MM.1S (cell line): ENCODE results near the gene GCM1.

Source experiments
- DNase-seq: peaks from one replicate; pipeline ENCODE4 v3.0.0-alpha.2; 2015
- H2AFZ ChIP-seq: fragments of 300-600 bp; sonication (generic); 2 replicates; pipeline ENCODE4 v1.6.0; 2016; ENCODE audit warnings: antibody characterized with exemption, low read length
- H3F3A ChIP-seq: fragments of 300-600 bp; sonication (generic); 2 replicates; pipeline ENCODE4 v1.6.1; 2016; ENCODE audit warnings: mild to moderate bottlenecking, antibody characterized with exemption, low read length, moderate library complexity, mixed read lengths; ENCODE audit not compliant: insufficient read depth
- H3K27ac ChIP-seq: fragments of 300-600 bp; sonication (generic); 2 replicates; pipeline ENCODE4 v1.5.1; 2016; ENCODE audit warnings: mild to moderate bottlenecking, low read length
- H3K27me3 ChIP-seq: fragments of 300-600 bp; sonication (generic); replicated peaks from 2 replicates; pipeline ENCODE4 v1.6.0; 2016; ENCODE audit warnings: low read length; ENCODE audit not compliant: insufficient read depth
- H3K36me3 ChIP-seq: fragments of 300-600 bp; sonication (generic); replicated peaks from 2 replicates; pipeline ENCODE4 v1.6.1; 2016; ENCODE audit warnings: mild to moderate bottlenecking, low read length, mixed read lengths; ENCODE audit not compliant: insufficient read depth
- H3K4me1 ChIP-seq: fragments of 300-600 bp; sonication (generic); 2 replicates; pipeline ENCODE4 v1.6.1; 2016; ENCODE audit warnings: low read length, mixed read lengths
- H3K4me2 ChIP-seq: fragments of 300-600 bp; sonication (generic); 2 replicates; pipeline ENCODE4 v1.6.0; 2016; ENCODE audit warnings: low read depth, low read length
- H3K4me3 ChIP-seq: fragments of 300-600 bp; sonication (generic); 2 replicates; pipeline ENCODE4 v1.5.1; 2016; ENCODE audit warnings: low read length, mixed read lengths
- H3K79me2 ChIP-seq: fragments of 300-600 bp; sonication (generic); 2 replicates; pipeline ENCODE4 v1.6.1; 2016; ENCODE audit warnings: mixed run types, low read length, mixed read lengths
- H3K9ac ChIP-seq: fragments of 300-600 bp; sonication (generic); 2 replicates; pipeline ENCODE4 v1.6.1; 2016; ENCODE audit warnings: low read length, mixed read lengths
- H3K9me2 ChIP-seq: fragments of 300-600 bp; sonication (generic); replicated peaks from 2 replicates; pipeline ENCODE4 v1.6.1; 2016; ENCODE audit warnings: mild to moderate bottlenecking, low read length, mixed read lengths; ENCODE audit not compliant: insufficient read depth
- H3K9me3 ChIP-seq: fragments of 300-600 bp; sonication (generic); replicated peaks from 2 replicates; pipeline ENCODE4 v1.6.1; 2016; ENCODE audit warnings: mild to moderate bottlenecking, low read length, mixed read lengths; ENCODE audit not compliant: insufficient read depth
- H4K20me1 ChIP-seq: fragments of 300-600 bp; sonication (generic); 2 replicates; pipeline ENCODE4 v1.6.1; 2016; ENCODE audit warnings: mild to moderate bottlenecking, low read length, moderate library complexity, mixed read lengths; ENCODE audit not compliant: insufficient read depth
- EZH2 ChIP-seq: fragments of 300-600 bp; sonication (generic); optimal IDR thresholded peaks from 2 replicates; pipeline ENCODE3; 2017; ENCODE audit warnings: low read depth, mild to moderate bottlenecking, antibody characterized with exemption, low read length, mixed read lengths
- EZH2phosphoT487 ChIP-seq: fragments of 300-600 bp; sonication (generic); IDR thresholded peaks from 2 replicates; pipeline ENCODE4 v1.6.1; 2018; ENCODE audit warnings: antibody characterized with exemption, low read length
- TF ChIP-seq, protein P1 (sequence below): fragments of 300-600 bp; sonication (generic); IDR thresholded peaks from 2 replicates; pipeline ENCODE4 v1.5.1; 2016; ENCODE audit warnings: antibody characterized with exemption, low read length, mixed read lengths

GCM1 gene

DNA sequence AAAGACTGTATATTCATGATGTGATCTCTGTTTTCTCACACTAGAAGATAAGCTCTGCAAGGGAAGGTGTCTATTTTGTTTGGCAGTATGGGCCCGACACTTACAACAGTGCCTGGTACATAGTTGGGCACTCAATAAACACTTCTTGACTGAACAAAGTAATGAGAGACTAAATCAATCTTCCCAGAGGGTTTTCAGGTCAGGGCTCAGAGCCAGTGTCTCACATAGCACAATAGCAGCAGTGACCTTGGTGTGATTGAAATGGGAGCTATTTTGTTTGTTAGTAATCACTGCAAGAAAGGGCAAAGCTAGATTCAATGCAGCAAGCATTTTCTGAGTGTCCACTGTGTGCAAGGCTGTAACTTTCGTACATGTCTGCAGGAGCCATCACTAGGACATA is 26.4 kb upstream of the GCM1 start:
- no peaks in the 10 kb centered on the region for H3K4me1 ChIP-seq
- no peak for DNase-seq
- no peaks in the 10 kb centered on the region for H3F3A ChIP-seq
- TF ChIP-seq EZH2 (no peak), EZH2phosphoT487 (no peak)
- TF ChIP-seq, protein P1, sequence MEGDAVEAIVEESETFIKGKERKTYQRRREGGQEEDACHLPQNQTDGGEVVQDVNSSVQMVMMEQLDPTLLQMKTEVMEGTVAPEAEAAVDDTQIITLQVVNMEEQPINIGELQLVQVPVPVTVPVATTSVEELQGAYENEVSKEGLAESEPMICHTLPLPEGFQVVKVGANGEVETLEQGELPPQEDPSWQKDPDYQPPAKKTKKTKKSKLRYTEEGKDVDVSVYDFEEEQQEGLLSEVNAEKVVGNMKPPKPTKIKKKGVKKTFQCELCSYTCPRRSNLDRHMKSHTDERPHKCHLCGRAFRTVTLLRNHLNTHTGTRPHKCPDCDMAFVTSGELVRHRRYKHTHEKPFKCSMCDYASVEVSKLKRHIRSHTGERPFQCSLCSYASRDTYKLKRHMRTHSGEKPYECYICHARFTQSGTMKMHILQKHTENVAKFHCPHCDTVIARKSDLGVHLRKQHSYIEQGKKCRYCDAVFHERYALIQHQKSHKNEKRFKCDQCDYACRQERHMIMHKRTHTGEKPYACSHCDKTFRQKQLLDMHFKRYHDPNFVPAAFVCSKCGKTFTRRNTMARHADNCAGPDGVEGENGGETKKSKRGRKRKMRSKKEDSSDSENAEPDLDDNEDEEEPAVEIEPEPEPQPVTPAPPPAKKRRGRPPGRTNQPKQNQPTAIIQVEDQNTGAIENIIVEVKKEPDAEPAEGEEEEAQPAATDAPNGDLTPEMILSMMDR, result no peak
- no peaks in the 10 kb centered on the region for H3K9me3 ChIP-seq
- no peaks in the 10 kb centered on the region for H3K79me2 ChIP-seq
- no peaks in the 10 kb centered on the region for H3K27me3 ChIP-seq
- no peak overlapping the region for H3K27ac ChIP-seq
- no peak overlapping the region for H3K4me2 ChIP-seq
- H3K9ac ChIP-seq, result no peak overlapping the region
- no peaks in the 10 kb centered on the region for H3K9me2 ChIP-seq
- no peak overlapping the region for H3K4me3 ChIP-seq
- H3K36me3 ChIP-seq, result no peaks in the 10 kb centered on the region
- no peak overlapping the region for H2AFZ ChIP-seq
- no peaks in the 10 kb centered on the region for H4K20me1 ChIP-seq

GRCh38 chr6:53172468-53172803 is 23.8 kb upstream of the GCM1 start:
- H3K4me3 ChIP-seq, result no peak overlapping the region
- no peak overlapping the region for H3K4me2 ChIP-seq
- no peaks in the 10 kb centered on the region for H3K27me3 ChIP-seq
- H3K9me2 ChIP-seq, result no peaks in the 10 kb centered on the region
- H3K9ac ChIP-seq, result no peak overlapping the region
- TF ChIP-seq EZH2phosphoT487 (no peak), EZH2 (no peak)
- TF ChIP-seq, protein P1, result no peak
- DNase-seq, result no peak
- H3K9me3 ChIP-seq, result no peaks in the 10 kb centered on the region
- H3K36me3 ChIP-seq, result no peaks in the 10 kb centered on the region
- no peaks in the 10 kb centered on the region for H3K79me2 ChIP-seq
- H2AFZ ChIP-seq, result no peak overlapping the region
- no peaks in the 10 kb centered on the region for H3K4me1 ChIP-seq
- no peak overlapping the region for H3K27ac ChIP-seq
- H3F3A ChIP-seq, result no peaks in the 10 kb centered on the region
- no peaks in the 10 kb centered on the region for H4K20me1 ChIP-seq

DNA sequence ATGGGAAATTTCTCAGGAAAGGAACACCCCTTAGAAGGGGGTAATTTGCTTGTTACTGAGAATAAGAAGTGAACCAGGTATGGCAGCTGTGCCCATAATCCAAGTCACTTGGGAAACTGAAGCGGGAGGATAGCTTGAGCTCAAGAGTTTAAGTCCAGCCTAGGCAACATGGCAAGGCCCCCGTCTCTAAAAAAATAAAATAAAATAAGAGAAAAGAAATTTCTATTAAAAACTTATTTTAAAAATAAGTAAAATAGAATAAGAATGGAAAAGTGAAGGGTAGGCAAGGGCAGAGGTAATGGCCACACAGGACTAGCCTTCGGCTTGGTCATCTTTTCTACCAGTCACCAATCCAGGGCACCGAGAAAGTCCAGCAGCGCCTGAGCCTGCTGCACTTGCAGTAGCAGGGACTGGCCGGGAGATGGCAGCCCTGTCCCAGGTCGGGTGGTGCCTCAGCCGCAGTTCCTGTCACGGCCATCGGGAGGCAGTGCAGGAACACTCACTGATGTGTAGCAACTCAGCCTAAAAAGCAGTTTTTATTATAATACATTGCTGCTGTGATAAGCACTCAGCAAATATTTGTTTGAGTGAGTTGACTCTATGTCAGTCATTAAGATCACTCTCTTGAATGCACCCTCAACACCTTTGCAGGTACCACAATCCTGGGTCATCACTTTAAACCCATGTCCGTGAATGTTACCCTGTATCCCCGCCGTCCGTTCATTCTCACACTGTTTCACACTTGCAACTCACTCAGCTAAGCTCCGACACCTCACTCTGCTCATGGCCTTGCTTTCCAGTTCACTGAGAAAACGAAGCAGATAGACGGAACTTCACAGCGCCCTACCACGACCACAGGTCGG is 23.2 kb upstream of the GCM1 start:
- H3K36me3 ChIP-seq, result no peaks in the 10 kb centered on the region
- H3K79me2 ChIP-seq, result no peaks in the 10 kb centered on the region
- H3K27me3 ChIP-seq, result no peaks in the 10 kb centered on the region
- no peaks in the 10 kb centered on the region for H4K20me1 ChIP-seq
- no peaks in the 10 kb centered on the region for H3F3A ChIP-seq
- H3K4me1 ChIP-seq, result no peaks in the 10 kb centered on the region
- no peak overlapping the region for H3K4me3 ChIP-seq
- H3K9me2 ChIP-seq, result no peaks in the 10 kb centered on the region
- DNase-seq, result peak; percentile 75
- no peak for TF ChIP-seq EZH2
- TF ChIP-seq, protein P1, result peak; percentile 100
- no peak overlapping the region for H3K4me2 ChIP-seq
- H2AFZ ChIP-seq, result no peak overlapping the region
- no peak overlapping the region for H3K9ac ChIP-seq
- H3K27ac ChIP-seq, result no peak overlapping the region
- no peaks in the 10 kb centered on the region for H3K9me3 ChIP-seq
